NK-92 (cell line): ENCODE results near the gene CBX2.

ENCODE experiments used
- DNase-seq: peaks from one replicate; lab custom pipeline; 2025; ENCODE audit not compliant: unreplicated experiment; lab: John Stamatoyannopoulos, UW

The CBX2 gene

DNA sequence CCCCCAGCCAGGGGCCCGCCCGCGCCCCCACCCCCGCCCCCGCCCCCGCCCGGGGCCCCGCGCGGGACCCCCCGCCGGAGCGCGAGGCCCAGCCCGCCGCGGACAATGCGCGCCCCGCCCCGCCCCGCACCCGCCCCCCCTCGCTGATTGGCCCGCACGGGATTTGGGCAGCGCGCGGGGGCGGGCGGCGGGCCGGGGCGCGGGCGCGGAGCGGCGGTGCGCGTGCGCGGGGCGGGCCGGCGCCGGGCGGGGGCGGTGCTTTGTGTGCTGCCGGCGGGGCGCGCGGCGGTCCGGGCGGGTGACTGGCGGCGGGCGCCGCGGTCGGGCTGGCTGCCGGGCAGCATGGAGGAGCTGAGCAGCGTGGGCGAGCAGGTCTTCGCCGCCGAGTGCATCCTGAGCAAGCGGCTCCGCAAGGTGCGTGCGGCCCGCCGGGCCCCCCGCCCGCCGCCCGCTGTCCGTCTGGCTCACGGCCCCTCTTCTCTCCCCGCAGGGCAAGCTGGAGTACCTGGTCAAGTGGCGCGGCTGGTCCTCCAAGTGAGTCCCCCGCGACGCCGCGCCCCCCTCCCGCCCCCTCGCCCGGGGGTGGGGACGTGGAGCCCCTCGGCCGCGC, at the start of gene CBX2:
Gene CBX2 (plus strand): TSS at position 255 of the 610 bp plus-strand sequence. CDS start 88 bp downstream, at position 343.
- no peak for DNase-seq

DNA sequence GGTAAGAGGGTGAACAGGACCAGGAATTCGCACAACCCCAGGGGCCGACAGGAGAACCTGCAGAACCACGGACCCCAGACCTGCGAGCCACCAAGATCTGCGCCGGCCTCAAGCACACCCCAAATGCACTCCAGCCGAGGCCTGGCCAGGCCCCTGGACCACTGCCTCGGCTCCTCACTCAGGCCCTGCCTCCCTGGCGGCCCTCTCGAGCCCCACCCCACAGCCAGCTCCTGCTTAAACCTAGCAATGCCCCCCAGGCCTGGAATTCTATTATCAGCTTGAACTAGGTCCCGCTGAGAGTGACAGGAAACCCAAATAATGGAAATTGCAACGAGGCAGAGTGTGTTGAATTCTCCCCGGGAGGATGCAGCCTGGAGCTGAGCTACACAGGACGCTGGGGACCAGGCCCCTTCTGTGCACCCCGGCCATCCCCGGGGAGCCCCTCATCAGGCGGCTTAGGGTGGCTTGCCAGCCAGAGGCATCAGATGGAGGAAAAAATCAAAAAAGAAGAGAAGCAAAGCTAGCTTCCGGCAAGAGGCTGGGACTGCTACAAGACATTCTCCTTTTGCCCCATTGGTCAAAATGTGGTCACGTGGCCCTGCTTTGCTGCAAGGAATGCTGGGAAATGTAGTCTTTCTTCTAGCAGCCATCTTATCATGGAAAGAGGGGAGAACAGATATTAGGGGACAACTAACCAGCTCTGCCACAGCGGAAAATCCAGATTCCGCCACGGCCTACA, 49.6 kb upstream of the CBX2 start:
- no peak for DNase-seq

DNA sequence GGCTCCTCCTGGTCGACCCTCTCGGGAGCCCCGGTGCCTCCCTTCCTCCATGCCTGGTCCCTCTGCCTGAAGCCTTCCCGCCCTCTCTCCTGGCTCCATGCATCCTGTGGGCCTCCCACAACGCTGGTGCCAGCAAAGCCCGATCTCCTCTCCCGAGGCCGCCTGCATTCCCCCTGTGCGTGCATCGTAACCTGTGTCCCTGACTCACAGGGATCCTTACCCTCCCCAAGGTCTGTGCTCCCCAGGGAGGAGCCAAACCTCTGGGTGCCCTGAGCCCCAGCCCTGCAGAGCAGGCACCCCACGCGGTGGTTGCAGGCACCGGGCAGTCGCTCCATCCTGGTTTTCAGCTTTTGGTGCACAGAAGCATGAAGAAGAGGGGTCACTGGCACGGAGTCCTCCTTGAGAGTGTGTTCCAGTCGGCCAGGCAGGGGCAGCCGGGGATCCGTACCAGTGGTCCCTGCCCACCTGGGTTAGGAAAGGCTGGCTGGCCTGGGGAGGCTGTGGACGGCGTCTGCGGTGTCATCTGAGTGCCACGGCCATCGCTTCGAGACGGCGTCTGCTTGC, 49.0 kb upstream of the CBX2 start:
- no peak for DNase-seq

DNA sequence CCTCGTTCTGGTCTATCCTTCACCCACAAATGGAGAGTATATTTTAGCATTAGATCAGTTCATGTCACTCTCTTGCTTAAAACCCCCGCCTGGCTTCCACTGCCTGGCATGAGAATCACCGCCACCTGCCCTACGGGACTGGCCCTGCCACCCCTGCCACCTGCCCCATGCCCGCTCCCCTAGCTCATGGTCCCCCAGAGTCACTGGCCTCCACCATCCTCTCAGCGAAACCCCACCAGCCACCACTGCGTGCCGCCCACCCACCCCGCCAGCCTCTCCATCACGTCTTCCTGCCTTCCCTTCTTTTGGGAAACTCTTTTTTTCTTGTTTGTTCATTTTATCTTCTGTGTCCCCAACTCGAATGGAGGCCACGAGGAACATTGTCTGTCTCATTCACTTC, 48.2 kb upstream of the CBX2 start:
- no peak for DNase-seq

DNA sequence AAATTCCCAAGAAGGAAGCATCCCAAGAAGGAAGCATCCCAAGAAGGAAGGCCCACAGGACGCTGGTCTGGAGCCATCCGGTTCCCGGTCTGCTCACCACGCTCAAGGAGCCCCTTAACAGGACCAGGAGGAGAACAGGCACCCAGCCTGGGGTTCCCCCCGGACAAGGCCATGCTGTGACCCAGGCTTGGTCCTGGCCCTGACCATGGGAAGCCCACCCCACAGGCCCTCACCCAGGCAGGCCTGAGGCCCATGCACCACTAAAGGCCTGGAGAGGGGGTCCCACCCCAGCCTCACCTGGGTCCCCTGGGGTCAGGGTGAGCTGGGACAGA, 47.5 kb upstream of the CBX2 start:
- no peak for DNase-seq

DNA sequence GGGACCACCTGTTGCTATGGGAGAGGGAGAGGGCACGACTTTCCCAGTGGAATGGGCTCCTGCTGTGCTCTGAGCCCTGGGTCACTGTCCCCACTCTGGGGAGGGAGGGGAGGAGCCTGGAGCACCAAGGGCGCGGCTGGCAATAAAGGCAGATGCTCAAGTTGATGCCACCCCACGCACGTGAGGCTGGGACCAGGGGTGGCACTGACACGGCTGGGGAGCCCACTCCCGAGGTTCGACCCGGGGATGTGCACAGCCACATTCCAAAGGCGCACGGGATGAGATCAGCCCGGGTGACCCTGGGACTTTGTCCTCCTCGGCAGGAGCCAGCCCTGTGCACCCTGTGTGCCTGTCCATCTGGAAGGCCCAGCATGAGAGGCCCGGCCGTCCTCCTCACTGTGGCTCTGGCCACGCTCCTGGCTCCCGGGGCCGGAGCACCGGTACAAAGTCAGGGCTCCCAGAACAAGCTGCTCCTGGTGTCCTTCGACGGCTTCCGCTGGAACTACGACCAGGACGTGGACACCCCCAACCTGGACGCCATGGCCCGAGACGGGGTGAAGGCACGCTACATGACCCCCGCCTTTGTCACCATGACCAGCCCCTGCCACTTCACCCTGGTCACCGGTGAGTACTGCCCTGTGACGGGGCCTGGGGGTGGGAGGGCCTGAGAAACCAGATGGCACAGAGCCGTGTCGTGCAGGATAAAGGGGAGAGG, 47.0 kb upstream of the CBX2 start, which contains the start of gene ENPP7:
Gene ENPP7 (plus strand): TSS at position 175 of the 715 bp plus-strand sequence. CDS start 197 bp downstream, at position 372.
- no peak for DNase-seq

DNA sequence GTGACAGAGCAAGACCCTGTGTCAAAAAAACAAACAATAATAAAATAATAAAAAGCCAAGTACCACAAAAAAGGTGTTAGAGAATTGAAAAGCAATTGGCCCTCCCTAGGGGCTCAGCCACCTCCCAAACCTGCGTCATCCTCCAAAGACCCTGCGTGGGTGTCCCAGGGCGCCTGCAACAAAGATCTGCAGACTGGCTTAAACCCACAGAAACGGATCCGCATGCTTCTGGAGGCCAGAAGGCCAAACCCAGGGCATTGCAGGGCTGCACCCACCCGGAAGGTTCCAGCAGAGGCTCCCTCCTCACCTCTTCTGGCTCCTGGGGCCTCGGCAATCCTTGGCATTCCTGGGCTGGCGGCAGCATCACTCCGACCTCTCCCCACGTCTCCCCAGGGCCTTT, 45.7 kb upstream of the CBX2 start:
- DNase-seq: no peak

DNA sequence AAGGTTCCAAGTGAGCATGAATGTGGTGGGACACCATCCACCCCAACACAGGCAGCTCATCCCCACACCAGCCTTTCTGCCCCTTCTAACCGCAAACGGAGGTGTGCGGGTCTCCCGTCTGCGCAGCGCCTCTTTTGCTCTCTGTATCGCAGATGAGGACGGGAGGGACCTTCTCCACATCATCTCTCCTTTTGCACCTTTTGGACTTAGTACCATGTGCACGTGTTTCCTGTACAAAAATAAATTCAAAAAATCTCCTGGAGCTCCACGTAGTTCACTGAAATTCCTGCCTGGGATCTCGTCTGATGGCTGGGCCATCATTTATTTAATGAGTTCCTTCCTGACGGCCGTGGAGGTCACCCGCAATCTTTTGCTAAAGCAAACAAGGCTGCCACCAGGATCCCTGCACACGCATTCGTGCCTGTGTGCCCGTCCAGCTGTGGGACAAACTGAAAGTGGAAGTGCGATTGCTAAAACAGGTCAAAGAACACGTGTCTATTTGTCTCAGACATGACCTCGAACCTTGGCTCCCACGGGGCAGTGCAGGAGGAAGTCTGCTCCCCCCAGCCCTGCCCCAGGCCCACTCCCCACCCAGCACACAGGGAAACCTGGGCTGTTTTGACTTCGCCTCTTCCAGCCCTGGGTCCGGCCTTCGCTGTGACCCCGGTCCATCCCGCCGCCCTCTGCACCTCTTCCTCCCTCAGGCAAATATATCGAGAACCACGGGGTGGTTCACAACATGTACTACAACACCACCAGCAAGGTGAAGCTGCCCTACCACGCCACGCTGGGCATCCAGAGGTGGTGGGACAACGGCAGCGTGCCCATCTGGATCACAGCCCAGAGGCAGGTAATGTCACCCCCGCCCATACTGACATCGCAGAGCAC, 44.9 kb upstream of the CBX2 start:
- DNase-seq: no peak

DNA sequence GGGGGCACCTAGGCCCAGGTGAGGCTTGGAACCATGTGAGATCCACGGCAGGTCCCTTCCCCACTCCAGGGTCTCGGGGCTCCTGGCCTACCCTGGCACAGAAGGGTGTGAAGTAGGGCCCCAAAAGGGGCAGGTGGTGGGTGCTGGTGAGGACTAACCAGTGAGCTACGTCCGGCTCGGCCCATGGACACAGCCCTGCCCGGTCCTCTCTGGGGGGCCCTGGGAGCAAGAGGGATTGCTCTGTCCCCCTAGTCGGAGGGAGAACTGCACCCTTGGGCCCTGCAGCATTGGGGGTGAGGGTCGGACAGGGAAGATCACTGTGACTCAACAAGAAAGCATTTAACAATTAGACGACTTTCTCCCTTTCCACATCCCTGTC, 44.3 kb upstream of the CBX2 start:
- no peak for DNase-seq

DNA sequence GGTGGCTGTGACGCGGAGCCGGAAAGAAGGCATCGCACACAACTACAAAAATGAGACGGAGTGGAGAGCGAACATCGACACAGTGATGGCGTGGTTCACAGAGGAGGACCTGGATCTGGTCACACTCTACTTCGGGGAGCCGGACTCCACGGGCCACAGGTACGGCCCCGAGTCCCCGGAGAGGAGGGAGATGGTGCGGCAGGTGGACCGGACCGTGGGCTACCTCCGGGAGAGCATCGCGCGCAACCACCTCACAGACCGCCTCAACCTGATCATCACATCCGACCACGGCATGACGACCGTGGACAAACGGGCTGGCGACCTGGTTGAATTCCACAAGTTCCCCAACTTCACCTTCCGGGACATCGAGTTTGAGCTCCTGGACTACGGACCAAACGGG, 42.9 kb upstream of the CBX2 start:
- DNase-seq: no peak

DNA sequence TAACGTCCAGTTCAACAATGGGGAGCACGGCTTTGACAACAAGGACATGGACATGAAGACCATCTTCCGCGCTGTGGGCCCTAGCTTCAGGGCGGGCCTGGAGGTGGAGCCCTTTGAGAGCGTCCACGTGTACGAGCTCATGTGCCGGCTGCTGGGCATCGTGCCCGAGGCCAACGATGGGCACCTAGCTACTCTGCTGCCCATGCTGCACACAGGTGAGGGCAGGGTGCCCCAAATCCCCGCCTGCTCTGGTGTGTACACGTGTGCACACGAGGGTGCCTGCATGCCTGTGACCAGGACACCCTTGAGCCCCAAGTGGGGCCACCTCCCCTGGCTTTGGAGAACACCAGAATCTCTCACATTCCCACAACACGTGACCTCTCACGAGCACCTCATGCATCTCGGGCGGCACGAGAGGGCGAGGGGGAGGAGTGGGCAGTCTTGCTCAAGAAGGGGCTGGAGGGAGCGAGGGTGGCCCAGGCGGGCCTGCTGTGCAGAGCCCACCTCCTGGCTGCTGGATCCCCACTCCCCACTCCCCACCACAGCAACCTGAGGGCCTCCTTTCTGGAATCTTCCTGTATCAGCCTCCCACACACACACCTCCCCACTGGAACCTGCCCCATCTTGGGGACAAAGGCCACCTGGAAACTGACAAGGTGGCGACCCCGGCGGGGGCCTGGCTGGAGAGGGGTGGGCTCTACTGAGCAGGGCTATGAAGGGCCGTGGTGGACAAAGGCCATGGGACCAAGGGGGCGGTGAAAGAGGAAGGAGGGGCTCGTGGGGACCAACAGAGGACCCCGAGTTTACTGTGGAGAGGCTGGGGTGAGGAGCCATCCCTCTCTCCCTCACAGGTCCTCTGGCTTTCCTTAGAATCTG, 40.7 kb upstream of the CBX2 start:
- DNase-seq: no peak

DNA sequence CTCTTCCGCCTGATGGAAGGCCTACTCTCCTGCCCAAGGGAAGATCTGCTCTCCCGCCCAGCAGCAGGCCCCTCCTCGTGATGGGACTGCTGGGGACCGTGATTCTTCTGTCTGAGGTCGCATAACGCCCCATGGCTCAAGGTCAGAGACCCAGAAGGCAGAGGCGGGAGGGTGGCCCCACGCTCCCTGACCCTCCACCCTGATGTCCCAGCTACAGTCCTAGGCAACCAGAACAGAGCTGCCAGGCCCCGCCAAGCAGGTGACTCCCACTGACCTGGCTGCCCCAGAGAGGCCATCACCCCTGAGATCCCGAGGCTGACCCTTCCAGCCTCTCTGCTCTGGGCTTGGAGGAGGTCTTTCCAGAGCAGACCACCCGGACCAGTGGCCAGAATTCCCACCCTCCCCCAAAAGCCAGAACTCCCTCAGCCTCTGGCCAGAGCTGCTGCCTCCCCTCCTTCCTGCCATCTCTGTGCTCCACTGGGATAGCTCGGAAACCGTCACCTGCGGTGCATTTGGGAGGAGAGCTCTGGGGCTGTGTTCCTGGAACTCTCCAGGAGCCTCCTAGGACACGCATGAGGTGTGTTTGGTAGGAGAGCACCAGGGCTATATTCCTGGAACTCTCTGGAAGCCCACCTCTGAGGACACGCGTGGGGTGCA, 39.9 kb upstream of the CBX2 start:
- DNase-seq: no peak

DNA sequence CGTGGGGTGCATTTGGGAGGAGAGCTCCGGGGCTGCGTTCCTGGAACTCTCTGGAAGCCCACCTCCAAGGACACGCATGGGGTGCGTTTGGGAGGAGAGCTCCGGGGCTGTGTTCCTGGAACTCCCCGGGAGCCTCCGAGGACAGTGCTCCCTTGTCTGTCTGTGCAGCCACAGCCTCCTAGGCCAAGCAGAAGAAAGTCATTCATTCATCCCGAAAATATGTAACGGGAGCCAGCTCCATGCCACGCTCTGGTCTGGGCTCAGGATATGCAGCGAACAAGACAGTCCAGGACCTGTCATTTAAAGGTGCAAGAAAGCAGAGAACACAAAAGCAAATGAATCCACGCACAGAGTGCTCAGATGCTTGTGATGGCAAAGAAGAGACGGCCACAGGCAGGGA, 39.3 kb upstream of the CBX2 start:
- no peak for DNase-seq

DNA sequence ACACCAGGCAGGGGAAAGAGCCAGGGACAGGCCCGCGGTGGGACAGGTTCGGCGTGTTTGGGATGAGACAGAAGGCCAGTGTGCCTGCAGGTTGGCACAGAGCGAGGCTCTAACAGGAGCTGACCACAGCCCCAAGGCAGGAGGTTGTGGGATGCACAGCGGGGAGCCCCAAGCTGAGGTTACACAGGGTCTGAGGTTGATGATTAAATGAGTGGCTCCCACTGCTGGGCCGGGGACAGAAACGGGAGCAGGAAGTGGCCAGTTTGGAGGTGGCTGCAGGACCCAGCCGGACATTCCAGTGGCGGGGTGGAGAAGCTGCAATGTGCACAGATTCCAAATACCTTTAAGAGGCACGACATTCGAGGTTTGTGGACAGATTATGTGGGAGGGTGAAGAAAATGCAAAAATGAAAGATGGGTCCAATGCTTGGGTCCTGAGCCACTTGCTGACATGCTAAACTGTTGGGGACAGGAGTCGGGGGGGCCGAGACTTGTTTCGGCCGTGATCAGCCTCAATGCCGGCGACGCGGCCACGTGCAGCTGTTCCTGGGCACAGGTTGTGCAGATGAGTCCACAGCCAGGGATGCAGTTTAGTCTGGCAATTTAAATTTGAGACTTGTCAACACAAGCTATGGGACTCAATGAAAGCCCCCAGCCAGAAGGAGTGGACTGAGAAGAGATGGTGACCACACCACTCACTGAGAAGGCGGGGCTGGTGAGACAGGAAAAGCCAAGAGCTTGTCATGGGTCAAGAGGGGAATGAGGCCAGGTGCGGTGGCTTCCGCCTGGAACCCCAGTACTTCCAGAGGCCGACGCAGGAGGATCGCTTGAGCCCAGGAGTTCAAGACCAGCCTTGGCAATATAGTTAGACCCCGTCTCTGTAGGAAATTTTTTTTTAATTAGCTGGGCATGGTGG, 38.5 kb upstream of the CBX2 start:
- no peak for DNase-seq

DNA sequence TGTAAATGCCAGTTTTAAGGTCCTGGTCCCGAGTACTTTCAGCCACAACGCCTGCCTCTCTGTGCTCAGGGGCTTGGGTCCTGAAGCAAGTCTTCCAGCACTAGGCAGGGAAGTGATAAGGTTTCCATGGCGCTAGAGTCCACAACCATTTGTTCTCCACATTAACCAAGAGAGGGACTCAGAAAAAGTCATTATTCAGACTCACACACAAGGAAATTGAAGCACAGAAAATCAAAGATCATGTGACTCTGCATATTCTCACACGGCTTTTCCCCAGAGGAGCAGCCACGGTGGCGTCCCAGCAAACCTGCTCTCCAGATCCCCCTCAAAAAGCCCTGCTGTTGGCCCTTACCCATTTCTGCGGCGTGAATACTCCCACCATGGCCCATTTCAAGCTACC, 37.5 kb upstream of the CBX2 start:
- DNase-seq: no peak

DNA sequence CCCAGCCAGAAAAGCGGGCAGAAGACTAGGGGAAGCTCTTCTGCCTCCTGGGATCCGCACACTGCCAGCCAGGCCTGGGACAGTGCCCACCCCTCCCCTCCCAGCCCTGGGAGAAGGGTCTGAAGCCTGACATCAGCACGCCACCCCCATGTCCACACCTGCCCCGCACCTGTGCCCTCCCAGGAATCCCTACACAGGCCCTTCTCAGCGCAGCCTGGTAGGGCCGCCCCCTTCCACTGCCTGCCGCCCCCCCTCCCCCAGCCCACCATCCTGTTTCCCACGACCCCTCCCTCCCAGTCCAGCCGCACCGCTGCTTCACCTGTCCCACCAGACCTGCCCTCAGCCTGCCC, 36.6 kb upstream of the CBX2 start:
- DNase-seq: no peak

DNA sequence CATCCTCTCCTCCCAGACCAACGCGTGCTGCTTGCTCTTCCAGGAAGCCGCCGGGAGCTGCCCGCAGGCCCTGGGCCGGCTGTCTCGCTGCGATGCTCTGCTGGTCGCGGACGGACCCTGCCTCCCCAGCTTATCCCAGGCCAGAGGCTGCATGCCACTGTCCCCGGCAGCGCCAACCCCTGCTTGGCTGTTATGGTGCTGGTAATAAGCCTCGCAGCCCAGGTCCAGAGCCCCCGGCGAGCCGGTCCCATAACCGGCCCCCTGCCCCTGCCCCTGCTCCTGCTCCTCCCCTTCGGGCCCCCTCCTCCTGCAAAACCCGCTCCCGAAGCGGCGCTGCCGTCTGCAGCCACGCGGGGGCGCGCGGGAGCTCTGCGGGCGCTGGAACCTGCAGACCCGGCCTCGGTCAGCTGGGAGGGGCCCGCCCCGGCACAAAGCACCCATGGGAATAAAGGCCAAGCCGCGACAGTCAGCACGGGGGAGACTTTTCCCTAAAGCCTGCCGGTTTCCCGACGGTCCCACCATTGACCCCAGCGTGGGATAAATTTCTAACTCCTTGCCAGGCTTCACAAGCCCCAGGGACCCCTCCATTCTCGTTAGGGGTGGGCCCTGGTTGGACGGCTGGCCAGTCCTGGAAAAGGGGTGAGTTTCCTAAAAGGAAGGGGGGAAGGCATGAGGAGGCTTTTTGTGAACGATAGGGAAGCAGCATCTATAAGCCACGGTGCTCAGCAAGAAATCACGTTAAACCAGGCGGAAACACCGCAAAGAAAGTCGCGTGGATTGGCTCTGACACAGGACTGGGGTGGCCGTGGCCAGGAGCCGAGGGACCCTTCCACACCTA, 36.0 kb upstream of the CBX2 start:
- DNase-seq: no peak

DNA sequence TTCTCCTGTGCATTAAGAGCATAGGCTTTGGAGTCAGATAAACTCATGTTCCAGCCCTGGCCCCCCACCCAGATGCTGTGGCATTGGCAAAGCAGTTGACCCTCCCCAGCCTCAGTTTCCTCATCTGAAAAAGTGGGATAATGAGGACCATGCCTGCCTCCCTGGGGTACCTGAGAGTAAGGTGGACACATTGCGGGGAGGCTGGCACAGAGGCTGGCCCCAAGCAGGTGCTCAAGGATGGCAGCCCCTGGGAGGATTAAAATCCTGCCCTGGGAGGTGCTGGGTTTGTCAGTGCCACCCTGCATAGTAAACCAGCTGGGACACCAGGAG, 35.4 kb upstream of the CBX2 start:
- no peak for DNase-seq
